Measurements from ENCODE around the gene CARD9.

The CARD9 gene

GRCh38 chr9:136333045-136333444 lies 40.4 kb downstream of the CARD9 start:
- Histone ChIP-seq H3K4me3 (ENCODE audit: low read depth, low read length) (no peak overlapping the region), H3K36me3 (ENCODE audit: control insufficient read depth, insufficient read depth, low read length) (peaks cover 12% of the 10 kb centered on the region), H3K9ac (ENCODE audit: low read depth, low read length) (no peak overlapping the region), H3K4me1 (ENCODE audit: control insufficient read depth, insufficient read depth, low read length) (no peaks in the 10 kb centered on the region), H3K27me3 (ENCODE audit: control insufficient read depth, insufficient read depth, low read length) (no peaks in the 10 kb centered on the region), H3K9me3 (ENCODE audit: control insufficient read depth, insufficient read depth, low read length) (no peaks in the 10 kb centered on the region)

GRCh38 chr9:136332482-136332983 lies 40.9 kb downstream of the CARD9 start:
- Histone ChIP-seq H3K9me3 (ENCODE audit: control insufficient read depth, insufficient read depth, low read length) (no peaks in the 10 kb centered on the region), H3K4me3 (ENCODE audit: low read depth, low read length) (no peak overlapping the region), H3K36me3 (ENCODE audit: control insufficient read depth, insufficient read depth, low read length) (peaks cover 12% of the 10 kb centered on the region), H3K27me3 (ENCODE audit: control insufficient read depth, insufficient read depth, low read length) (no peaks in the 10 kb centered on the region), H3K9ac (ENCODE audit: low read depth, low read length) (no peak overlapping the region), H3K4me1 (ENCODE audit: control insufficient read depth, insufficient read depth, low read length) (no peaks in the 10 kb centered on the region)

GRCh38 chr9:136331556-136332481 lies 41.6 kb downstream of the CARD9 start:
- H3K27me3 ChIP-seq (ENCODE audit: control insufficient read depth, insufficient read depth, low read length), result no peaks in the 10 kb centered on the region
- H3K4me1 ChIP-seq (ENCODE audit: control insufficient read depth, insufficient read depth, low read length), result peaks cover 1% of the 10 kb centered on the region

GRCh38 chr9:136331030-136331429 lies 42.4 kb downstream of the CARD9 start:
- no peak overlapping the region for H3K4me3 ChIP-seq (ENCODE audit: low read depth, low read length)
- no peak overlapping the region for H3K9ac ChIP-seq (ENCODE audit: low read depth, low read length)
- no peaks in the 10 kb centered on the region for H3K9me3 ChIP-seq (ENCODE audit: control insufficient read depth, insufficient read depth, low read length)
- H3K36me3 ChIP-seq (ENCODE audit: control insufficient read depth, insufficient read depth, low read length), result peaks cover 6% of the 10 kb centered on the region
- no peaks in the 10 kb centered on the region for H3K27me3 ChIP-seq (ENCODE audit: control insufficient read depth, insufficient read depth, low read length)
- peaks cover 2% of the 10 kb centered on the region for H3K4me1 ChIP-seq (ENCODE audit: control insufficient read depth, insufficient read depth, low read length)

More at GRCh38 chr9:136331556-136332481, 41.6 kb downstream of the CARD9 start:
- H3K9ac ChIP-seq (ENCODE audit: low read depth, low read length), result no peak overlapping the region
- no peaks in the 10 kb centered on the region for H3K9me3 ChIP-seq (ENCODE audit: control insufficient read depth, insufficient read depth, low read length)
- H3K4me3 ChIP-seq (ENCODE audit: low read depth, low read length), result no peak overlapping the region
- peaks cover 11% of the 10 kb centered on the region for H3K36me3 ChIP-seq (ENCODE audit: control insufficient read depth, insufficient read depth, low read length)

- Histone ChIP-seq H3K4me3 (ENCODE audit: low read depth, low read length) (no peak overlapping the region), H3K4me1 (ENCODE audit: control insufficient read depth, insufficient read depth, low read length) (peaks cover 2% of the 10 kb centered on the region), H3K9me3 (ENCODE audit: control insufficient read depth, insufficient read depth, low read length) (no peaks in the 10 kb centered on the region), H3K27me3 (ENCODE audit: control insufficient read depth, insufficient read depth, low read length) (no peaks in the 10 kb centered on the region), H3K36me3 (ENCODE audit: control insufficient read depth, insufficient read depth, low read length) (peaks cover 2% of the 10 kb centered on the region), H3K9ac (ENCODE audit: low read depth, low read length) (no peak overlapping the region)
These were observed 43.0 kb downstream of the CARD9 start for GRCh38 chr9:136330406-136330990.

- Histone ChIP-seq H3K9me3 (ENCODE audit: control insufficient read depth, insufficient read depth, low read length) (no peaks in the 10 kb centered on the region), H3K4me1 (ENCODE audit: control insufficient read depth, insufficient read depth, low read length) (peaks cover 2% of the 10 kb centered on the region), H3K9ac (ENCODE audit: low read depth, low read length) (no peak overlapping the region), H3K27me3 (ENCODE audit: control insufficient read depth, insufficient read depth, low read length) (no peaks in the 10 kb centered on the region), H3K36me3 (ENCODE audit: control insufficient read depth, insufficient read depth, low read length) (peaks cover 4% of the 10 kb centered on the region), H3K4me3 (ENCODE audit: low read depth, low read length) (no peak overlapping the region)
These were observed 43.6 kb downstream of the CARD9 start for GRCh38 chr9:136329636-136330405.

- peaks cover 2% of the 10 kb centered on the region for H3K4me1 ChIP-seq (ENCODE audit: control insufficient read depth, insufficient read depth, low read length)
- no peaks in the 10 kb centered on the region for H3K9me3 ChIP-seq (ENCODE audit: control insufficient read depth, insufficient read depth, low read length)
- H3K9ac ChIP-seq (ENCODE audit: low read depth, low read length), result no peak overlapping the region
- no peak overlapping the region for H3K4me3 ChIP-seq (ENCODE audit: low read depth, low read length)
- H3K36me3 ChIP-seq (ENCODE audit: control insufficient read depth, insufficient read depth, low read length), result peaks cover 3% of the 10 kb centered on the region
- no peaks in the 10 kb centered on the region for H3K27me3 ChIP-seq (ENCODE audit: control insufficient read depth, insufficient read depth, low read length)
These were observed 44.2 kb downstream of the CARD9 start for GRCh38 chr9:136329211-136329627.

- Histone ChIP-seq H3K9me3 (ENCODE audit: control insufficient read depth, insufficient read depth, low read length) (no peaks in the 10 kb centered on the region), H3K36me3 (ENCODE audit: control insufficient read depth, insufficient read depth, low read length) (peaks cover 3% of the 10 kb centered on the region), H3K27me3 (ENCODE audit: control insufficient read depth, insufficient read depth, low read length) (no peaks in the 10 kb centered on the region), H3K4me3 (ENCODE audit: low read depth, low read length) (no peak overlapping the region), H3K4me1 (ENCODE audit: control insufficient read depth, insufficient read depth, low read length) (peaks cover 2% of the 10 kb centered on the region), H3K9ac (ENCODE audit: low read depth, low read length) (peak overlapping the region; percentile 60)
These were observed 44.8 kb downstream of the CARD9 start for GRCh38 chr9:136328622-136329041.

- H3K9ac ChIP-seq (ENCODE audit: low read depth, low read length), result peak overlapping the region; percentile 65
- H3K9me3 ChIP-seq (ENCODE audit: control insufficient read depth, insufficient read depth, low read length), result no peaks in the 10 kb centered on the region
- peaks cover 2% of the 10 kb centered on the region for H3K4me1 ChIP-seq (ENCODE audit: control insufficient read depth, insufficient read depth, low read length)
- peak overlapping the region; percentile 32 for H3K4me3 ChIP-seq (ENCODE audit: low read depth, low read length)
- H3K27me3 ChIP-seq (ENCODE audit: control insufficient read depth, insufficient read depth, low read length), result no peaks in the 10 kb centered on the region
- H3K36me3 ChIP-seq (ENCODE audit: control insufficient read depth, insufficient read depth, low read length), result peaks cover 3% of the 10 kb centered on the region
These were observed 45.4 kb downstream of the CARD9 start for GRCh38 chr9:136328011-136328621.

- Histone ChIP-seq H3K27me3 (ENCODE audit: control insufficient read depth, insufficient read depth, low read length) (no peaks in the 10 kb centered on the region), H3K36me3 (ENCODE audit: control insufficient read depth, insufficient read depth, low read length) (peaks cover 3% of the 10 kb centered on the region), H3K4me1 (ENCODE audit: control insufficient read depth, insufficient read depth, low read length) (peaks cover 2% of the 10 kb centered on the region), H3K9me3 (ENCODE audit: control insufficient read depth, insufficient read depth, low read length) (no peaks in the 10 kb centered on the region), H3K4me3 (ENCODE audit: low read depth, low read length) (peak within 1 kb of the TSS; percentile 32), H3K9ac (ENCODE audit: low read depth, low read length) (peak within 1 kb of the TSS; percentile 65)
These were observed 46.0 kb downstream of the CARD9 start, which contains the start of gene GPSM1 for GRCh38 chr9:136327304-136327974. Gene GPSM1 (plus strand): TSS chr9:136327539. CDS start chr9:136327696, 157 bp downstream.
